Lung (tissue), 12 donors: ENCODE data around the gene N4BP2L1. TPM values are rescaled to one million over a fixed set of nuclear protein-coding genes. Genes with fewer than 3 reads are reported as not detected.
A peak's percentile ranks its signal among the peaks of the same experiment; 100 is the strongest.

Experiments used
- ATAC-seq: fragments of 200-7000 bp; cut with Tn5 transposase; one replicate; pipeline ENCODE4 v1.9.1; 2020; ENCODE audit warnings: moderate number of reproducible peaks; ENCODE audit not compliant: insufficient read depth, low FRiP score
- DNase-seq, 3 donors: peaks; one replicate each; pipeline ENCODE4 v3.0.0-alpha.2; 2013 to 2017
- H3K27ac ChIP-seq, 2 donors: one replicate each; pipeline ENCODE4 v1.5.1; 2013; ENCODE audit warnings: mild to moderate bottlenecking in 2 of 2, moderate library complexity in 2 of 2, control low read depth in 1 of 2, inconsistent platforms in 1 of 2, low read depth in 1 of 2, low read length in 1 of 2
- H3K27me3 ChIP-seq, 3 donors: one replicate each; pipeline ENCODE4 v1.5.1; 2013; ENCODE audit warnings: low read length in 2 of 3; ENCODE audit not compliant: control insufficient read depth in 3 of 3, insufficient read depth in 3 of 3
- H3K36me3 ChIP-seq, 4 donors: one replicate each; pipeline ENCODE4 v1.5.1; 2013; ENCODE audit warnings: low read length in 4 of 4, mild to moderate bottlenecking in 1 of 4, moderate library complexity in 1 of 4; ENCODE audit not compliant: control insufficient read depth in 4 of 4, insufficient read depth in 4 of 4
- H3K4me1 ChIP-seq, 5 donors: one replicate each; pipeline ENCODE4 v1.5.1; 2013; ENCODE audit warnings: low read length in 5 of 5, mild to moderate bottlenecking in 2 of 5, moderate library complexity in 1 of 5; ENCODE audit not compliant: control insufficient read depth in 5 of 5, insufficient read depth in 5 of 5
- H3K4me3 ChIP-seq: one replicate; pipeline ENCODE4 v1.5.1; 2013; ENCODE audit warnings: mild to moderate bottlenecking, control low read depth, moderate library complexity
- H3K9ac ChIP-seq, 2 donors: one replicate each; pipeline ENCODE4 v1.5.1; 2013; ENCODE audit warnings: low read length in 2 of 2, control low read depth in 1 of 2; ENCODE audit not compliant: insufficient read depth in 1 of 2
- H3K9me3 ChIP-seq, 4 donors: one replicate each; pipeline ENCODE4 v1.5.1; 2013; ENCODE audit warnings: low read length in 3 of 4, mild to moderate bottlenecking in 1 of 4, moderate library complexity in 1 of 4; ENCODE audit not compliant: control insufficient read depth in 4 of 4, insufficient read depth in 3 of 4
- WGBS, 2 donors: extraction: QIAGEN DNeasy Blood & Tissue Kit; methylation state at CpG; one replicate each; pipeline ENCODE4 v1.1.7; 2013; 5-methylcytosine and 5-hydroxymethylcytosine counted together
- polyA plus RNA-seq, 2 donors: library from polyadenylated mRNA; stranded (reverse); fragments of 200-250 nt; gene quantifications; one replicate each; pipeline ENCODE4 v1.2.1, GENCODE V29; 2013
- total RNA-seq, 2 donors: library from RNA; depleted of rRNA in 1 of 2; stranded (reverse); fragments of >200 nt in 1 of 2; gene quantifications; one replicate each; pipeline ENCODE4 v1.2.1, GENCODE V29; 2014 to 2021
- TF ChIP-seq, protein P1 (sequence below): IDR thresholded peaks from 2 replicates; pipeline ENCODE4 v1.5.1; 2012; ENCODE audit warnings: mild to moderate bottlenecking; ENCODE audit errors: control extremely low read depth, extremely low read depth
- donor health status: control.
- donor health status: control.
- donor health status: Bipolar disorder and iron deficiency.
- donor health status: healthy.
- donor health status: DM: yes; HTN: yes; CAD: no.

Gene N4BP2L1
- total and polyA plus RNA-seq, 4 donors, result 12.4 to 81.8 (median 17.1) TPM

- ATAC-seq (no peak), DNase-seq (peak in 1 of 3 donors; percentile 16)
- no peak overlapping the region for H3K9ac ChIP-seq
- peaks cover 0 to 10% (median 0%) of the 10 kb centered on the region in 4 donors for H3K36me3 ChIP-seq
- 78 to 90% methylated on average over 12 of the region's 12 CpGs for WGBS, 2 donors
- H3K27ac ChIP-seq, result no peak overlapping the region
- peaks cover 0 to 11% (median 0%) of the 10 kb centered on the region in 5 donors for H3K4me1 ChIP-seq
- peaks cover 0 to 2% (median 0%) of the 10 kb centered on the region in 4 donors for H3K9me3 ChIP-seq
- H3K27me3 ChIP-seq, result no peaks in the 10 kb centered on the region
- TF ChIP-seq, protein P1, sequence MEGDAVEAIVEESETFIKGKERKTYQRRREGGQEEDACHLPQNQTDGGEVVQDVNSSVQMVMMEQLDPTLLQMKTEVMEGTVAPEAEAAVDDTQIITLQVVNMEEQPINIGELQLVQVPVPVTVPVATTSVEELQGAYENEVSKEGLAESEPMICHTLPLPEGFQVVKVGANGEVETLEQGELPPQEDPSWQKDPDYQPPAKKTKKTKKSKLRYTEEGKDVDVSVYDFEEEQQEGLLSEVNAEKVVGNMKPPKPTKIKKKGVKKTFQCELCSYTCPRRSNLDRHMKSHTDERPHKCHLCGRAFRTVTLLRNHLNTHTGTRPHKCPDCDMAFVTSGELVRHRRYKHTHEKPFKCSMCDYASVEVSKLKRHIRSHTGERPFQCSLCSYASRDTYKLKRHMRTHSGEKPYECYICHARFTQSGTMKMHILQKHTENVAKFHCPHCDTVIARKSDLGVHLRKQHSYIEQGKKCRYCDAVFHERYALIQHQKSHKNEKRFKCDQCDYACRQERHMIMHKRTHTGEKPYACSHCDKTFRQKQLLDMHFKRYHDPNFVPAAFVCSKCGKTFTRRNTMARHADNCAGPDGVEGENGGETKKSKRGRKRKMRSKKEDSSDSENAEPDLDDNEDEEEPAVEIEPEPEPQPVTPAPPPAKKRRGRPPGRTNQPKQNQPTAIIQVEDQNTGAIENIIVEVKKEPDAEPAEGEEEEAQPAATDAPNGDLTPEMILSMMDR, result no peak
- H3K4me3 ChIP-seq, result no peak overlapping the region
Measured at GRCh38 chr13:32471187-32471922, 43.4 kb upstream of the N4BP2L1 start.

GRCh38 chr13:32468502-32469142, 40.7 kb upstream of the N4BP2L1 start:
- peaks cover 0 to 10% (median 0%) of the 10 kb centered on the region in 4 donors for H3K36me3 ChIP-seq
- H3K27ac ChIP-seq, result no peak overlapping the region
- WGBS, 2 donors, result 90% methylated on average over 6 of the region's 6 CpGs
- peaks cover 0 to 2% (median 0%) of the 10 kb centered on the region in 4 donors for H3K9me3 ChIP-seq
- ATAC-seq (no peak), DNase-seq (no peak)
- no peaks in the 10 kb centered on the region for H3K27me3 ChIP-seq
- H3K9ac ChIP-seq, result no peak overlapping the region
- TF ChIP-seq, protein P1, result no peak
- no peak overlapping the region for H3K4me3 ChIP-seq
- H3K4me1 ChIP-seq, result peaks cover 0 to 5% (median 0%) of the 10 kb centered on the region in 5 donors

DNA sequence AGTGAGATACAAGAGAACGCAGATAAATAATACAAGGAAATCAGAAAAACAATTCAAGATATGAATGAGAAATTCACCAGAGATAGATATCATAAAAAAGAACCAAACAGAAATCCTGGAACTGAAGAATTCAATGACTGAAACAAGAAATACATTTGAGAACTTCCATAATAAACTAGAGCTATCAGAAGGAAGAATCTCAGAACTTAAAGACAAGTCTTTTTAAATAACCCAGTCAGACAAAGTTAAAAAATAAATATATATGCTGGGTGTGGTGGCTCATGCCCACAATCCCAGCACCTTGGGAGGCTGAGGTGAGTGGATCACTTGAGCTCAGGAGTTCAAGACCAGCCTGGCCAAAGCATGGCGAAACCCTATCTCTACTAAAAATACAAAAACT, 28.7 kb upstream of the N4BP2L1 start:
- Histone ChIP-seq H3K27ac (no peak overlapping the region), H3K4me3 (no peak overlapping the region), H3K4me1 (peaks cover 0 to 5% (median 0%) of the 10 kb centered on the region in 5 donors), H3K9ac (no peak overlapping the region), H3K9me3 (peaks cover 0 to 9% (median 6%) of the 10 kb centered on the region in 4 donors), H3K27me3 (no peaks in the 10 kb centered on the region), H3K36me3 (peaks cover 0 to 2% (median 0%) of the 10 kb centered on the region in 4 donors)
- WGBS, 2 donors, result 99 to 100% methylated on average over 2 of the region's 2 CpGs
- TF ChIP-seq, protein P1, result no peak
- DNase-seq (no peak), ATAC-seq (no peak)
